Stimulated activated naive CD4-positive, alpha-beta T cell treated with Interleukin-2 at 50 U/mL for 16 hours (primary cell): ENCODE data around the gene B4GALT4.

Experiments
- DNase-seq: peaks from one replicate; lab custom pipeline; 2025; lab: John Stamatoyannopoulos, UW

Gene B4GALT4

DNA sequence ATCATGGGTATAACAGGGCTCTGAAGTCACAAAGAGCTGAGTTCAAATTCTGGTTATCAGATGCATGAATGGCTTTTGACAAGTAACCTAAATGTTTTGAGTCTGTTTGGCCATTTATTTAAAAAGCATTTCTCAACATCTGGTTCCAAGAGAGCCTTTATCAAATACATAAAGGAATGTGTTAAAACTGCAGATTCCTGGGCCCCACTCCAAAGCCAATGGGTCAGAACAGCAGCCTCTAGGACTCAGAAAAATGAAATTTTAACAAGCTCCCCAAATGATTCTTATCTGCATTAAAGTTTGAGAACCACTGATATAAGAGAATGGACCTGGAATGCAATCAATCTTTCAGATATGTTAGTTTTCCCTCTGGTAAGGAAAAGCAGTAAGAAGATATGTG lies 3.4 kb downstream of the B4GALT4 start:
- DNase-seq, result no peak

DNA sequence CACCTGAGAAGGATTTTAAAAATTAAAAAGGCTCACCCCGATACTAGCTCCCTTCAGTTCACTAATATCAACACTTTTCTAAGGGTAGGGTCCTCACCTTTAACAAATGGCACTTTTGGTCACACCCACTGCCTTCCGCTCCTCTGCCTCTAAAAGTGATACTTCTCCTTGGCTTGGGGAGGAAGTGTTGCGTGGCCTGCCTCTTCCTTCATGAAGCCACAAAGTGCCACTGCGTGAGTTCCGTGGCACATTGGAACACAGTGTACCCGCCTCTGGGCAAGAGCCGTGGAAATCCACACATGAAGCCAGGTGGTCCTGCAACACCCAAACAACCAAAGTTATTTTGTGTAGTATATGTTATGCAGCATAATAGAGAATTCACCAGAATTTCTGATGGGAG lies 3.9 kb downstream of the B4GALT4 start:
- DNase-seq, result no peak

DNA sequence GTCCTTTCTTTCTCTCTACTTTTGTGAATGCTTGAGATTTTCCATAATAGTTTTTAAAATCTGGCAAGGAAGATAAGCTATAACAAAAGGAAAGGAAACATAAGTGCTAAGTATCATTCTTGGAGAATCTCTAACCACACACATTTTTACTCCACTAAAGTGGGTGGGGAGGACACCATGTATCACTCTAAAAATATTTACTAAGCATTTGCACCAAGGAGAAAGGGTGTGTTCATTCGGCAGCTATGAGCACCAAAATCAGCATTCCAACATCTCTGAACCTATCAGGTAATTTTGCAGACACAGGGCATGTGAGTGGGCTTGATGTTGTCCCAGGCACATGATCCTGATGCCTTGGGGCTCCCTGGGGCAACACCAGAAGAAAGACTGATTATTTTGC lies 5.5 kb downstream of the B4GALT4 start:
- DNase-seq, result no peak

DNA sequence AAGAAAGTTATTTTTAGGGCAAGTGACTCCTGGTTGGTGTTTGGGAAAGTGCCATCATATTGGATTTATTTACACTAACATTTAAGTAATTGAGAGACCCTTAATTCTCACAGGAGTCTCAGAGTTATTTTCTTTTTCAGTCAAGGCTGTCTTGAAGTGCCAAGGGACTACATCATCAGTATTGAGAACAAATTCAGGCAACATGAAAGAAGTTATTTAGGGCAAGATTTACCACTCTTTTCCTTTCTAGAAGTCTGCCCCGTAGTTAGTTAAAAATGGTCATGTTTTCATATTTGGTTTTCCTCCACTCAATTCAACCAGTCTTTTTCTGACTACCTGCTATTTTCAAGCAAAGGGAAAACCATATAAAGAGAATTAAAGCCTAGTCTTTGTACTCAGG lies 6.1 kb downstream of the B4GALT4 start:
- no peak for DNase-seq

DNA sequence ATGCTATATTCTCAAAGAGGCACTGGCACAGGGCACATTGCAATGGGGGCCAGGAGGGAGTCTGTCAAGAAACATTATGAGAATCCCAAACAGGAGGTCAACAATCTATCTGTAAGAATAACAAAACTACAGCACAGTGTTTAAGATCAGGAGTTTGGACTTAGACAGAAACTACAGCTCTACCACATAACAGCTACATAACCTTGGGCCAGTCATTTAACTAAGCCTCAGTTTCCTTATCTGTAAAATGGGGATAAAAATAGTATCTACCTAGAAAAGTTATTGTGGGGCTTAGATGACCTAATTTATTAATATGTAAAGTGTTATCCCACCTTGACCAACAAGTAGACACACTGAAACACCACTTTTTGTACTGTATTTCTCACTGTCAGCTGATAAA lies 9.9 kb downstream of the B4GALT4 start:
- DNase-seq, result no peak

DNA sequence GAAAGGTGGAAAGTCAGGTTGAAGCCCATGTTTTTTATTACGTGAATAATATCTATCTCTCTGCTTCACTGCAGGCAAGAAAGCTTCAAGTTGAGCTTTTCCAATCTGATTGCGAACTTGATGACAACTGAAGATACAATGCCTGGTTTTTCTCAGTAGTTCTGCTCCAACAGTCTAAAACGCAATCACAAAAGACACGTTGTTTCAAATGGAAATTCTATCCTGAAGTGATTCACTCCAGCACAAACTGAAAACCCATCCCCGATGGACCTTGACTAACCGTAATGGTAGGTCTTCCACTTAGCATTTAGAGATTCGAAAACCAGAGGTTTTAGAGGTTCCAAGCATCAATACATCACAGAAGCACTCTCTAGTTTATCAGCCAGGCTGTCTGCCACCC lies 10.6 kb downstream of the B4GALT4 start:
- no peak for DNase-seq

DNA sequence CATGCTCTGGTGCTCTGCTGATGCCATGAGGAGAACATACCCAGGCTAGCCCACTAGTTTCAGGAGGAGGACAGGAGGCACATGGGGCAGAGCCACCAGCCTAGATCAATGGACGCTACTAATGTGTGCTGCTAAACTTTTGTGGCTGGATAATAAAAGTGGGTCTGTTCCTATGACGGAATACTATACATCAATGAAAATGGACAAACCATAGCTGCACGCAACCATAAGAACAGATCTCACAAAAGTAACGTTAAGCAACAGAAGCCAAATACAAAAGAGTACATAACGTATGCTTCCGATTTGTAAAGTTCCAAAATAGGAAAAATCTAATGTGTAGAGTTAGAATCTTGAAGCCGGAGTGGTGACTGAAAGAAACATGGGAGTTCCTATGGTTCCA lies 11.5 kb downstream of the B4GALT4 start:
- DNase-seq, result no peak

DNA sequence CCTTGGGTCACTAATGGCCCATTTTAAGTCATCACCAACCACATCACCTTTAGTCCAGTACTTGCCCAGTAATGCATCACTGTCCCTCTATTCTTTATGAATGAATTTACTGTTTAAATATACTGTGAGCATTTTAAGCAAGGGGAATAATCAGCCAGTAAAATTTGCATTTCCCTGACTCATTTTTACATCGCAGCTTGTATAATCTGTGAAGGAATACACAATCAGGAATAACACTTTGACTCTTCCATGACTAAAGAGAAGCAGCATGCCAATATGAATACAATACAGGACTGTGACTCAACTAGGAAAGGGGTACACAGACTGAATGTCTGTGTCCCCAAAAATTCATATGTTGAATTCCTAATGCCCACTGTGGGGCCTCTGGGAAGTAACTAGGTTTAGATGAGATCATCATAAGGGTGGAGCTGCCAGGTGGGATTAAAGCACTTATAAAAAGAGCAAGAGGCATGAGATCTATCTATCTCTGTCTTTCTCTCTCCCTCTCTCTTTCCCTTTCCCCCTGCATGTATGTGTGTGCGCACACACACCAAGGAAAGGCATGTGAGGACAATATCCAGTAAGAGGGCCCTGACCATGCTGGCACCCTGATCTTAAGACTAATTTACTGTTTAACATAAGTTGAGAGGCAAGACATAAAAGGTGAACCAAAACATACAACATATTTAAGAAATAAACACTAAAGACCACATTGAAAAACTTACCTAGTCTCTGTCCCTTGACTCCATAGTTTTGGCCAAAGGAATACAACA lies 12.1 kb downstream of the B4GALT4 start:
- DNase-seq, result no peak

DNA sequence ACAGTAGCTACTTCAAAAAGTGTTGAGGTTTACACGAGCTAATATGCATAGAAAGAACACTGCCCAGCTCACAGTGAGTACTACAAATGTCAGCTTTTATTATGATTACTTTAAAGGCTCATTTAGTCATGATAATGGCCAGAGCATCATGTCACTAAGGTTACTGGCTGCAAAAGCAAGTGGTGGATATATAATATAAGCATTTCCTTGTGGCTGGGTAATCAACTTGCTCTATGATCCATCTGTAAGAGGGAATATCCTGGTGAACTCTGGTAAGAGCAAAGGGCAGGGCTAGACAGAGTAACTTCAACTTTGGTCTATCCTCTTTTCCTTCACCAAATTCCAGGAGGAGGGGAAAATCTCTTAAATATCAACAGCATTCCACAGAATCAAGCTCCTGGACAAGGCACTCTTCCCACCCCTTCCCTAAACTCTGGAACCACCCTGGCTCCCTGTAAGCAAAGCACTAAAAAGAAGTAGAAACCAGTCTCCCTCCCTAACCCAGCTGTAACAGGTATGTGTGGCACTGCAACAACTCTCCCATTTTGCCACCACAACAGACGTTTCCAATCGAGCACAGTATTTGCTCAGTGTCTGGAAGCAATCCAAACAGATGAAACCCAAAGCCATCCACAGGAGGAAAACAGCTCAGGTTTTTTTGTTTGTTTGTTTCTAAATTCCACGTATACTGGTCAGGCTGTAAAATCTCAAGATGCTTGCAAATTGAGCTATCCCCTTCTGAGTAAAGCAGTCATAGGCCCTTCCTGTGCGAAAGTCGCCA lies 13.4 kb downstream of the B4GALT4 start:
- DNase-seq, result no peak

DNA sequence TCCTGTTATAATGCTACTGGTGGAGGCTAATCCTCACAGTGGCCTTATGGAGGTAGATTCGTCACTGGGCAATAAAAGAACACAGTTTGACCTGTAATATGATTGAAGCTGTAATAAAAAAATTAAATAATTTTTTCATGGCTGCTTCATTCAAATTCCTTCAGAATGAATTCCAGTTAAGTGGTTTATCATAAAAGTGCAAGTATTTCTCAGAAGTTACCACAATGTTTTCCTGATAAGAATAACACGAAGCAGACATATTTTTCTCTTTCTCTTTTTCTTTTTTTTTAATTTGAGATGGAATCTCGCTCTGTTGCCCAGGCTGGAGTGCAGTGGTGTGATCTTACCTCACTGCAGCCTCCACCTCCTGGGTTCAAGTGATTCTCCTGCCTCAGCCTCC lies 15.6 kb downstream of the B4GALT4 start:
- DNase-seq, result no peak

DNA sequence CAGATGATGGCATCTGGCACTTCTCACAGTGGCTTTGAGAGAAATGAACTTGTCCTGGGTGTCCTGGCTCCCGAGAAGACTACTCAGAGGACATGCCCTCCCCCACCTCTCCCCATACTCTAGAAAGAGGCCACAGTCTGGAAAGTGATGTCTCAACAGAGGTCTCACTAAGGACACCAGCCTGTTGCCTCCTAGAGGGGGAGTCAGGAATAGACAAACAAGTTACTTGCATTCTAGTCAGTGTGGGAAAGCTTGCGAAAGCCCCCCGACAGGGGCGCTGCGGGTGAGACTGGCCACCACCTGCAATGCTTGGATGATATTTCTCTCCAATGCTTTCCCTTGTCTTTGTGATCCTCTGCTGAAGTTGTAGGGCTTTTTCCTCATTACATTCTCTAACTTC lies 17.2 kb downstream of the B4GALT4 start:
- no peak for DNase-seq

DNA sequence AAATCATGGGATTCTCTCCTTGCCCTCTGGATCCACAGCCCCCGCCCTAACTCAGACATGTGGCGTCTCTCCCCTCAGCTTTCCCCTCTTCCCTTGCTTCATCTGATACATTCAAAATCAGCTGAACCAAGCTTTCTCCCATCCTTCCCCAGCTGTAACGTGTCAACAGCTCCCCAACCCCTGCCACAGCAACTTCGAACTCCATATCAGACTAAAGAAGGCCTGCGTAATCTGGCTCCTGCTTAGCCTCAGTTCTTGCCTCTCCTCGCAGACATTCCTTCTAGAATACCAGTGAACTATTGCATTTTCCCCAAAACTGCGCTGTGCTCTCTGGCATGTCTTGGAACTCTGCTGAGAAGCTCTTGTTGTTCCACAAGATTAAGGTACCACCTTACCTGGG lies 18.3 kb downstream of the B4GALT4 start:
- DNase-seq, result no peak

DNA sequence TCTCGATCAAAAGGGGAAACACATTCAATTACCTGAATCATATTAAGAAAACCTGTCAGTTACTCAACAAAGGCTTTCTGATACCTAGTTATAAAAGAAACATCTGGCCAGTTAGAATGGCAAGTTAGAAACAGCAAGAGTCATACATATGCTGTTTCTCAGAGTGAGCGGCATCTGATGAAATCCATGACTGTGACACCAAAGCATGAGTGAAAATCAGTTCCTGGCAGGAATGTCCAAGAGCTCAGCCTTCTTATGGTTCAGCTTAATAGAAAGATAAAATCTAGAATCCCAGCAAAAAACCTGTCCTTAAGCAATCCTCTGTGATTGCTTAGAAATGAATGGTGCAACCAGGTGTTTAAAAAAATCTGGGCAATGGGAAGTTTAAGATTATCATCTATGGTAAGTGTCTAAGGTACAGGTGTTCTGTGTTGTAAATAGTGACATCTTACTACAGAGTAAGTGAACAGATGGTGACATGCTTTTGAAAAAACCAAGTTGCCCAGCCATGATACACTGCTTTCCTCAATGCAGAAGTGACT lies 18.8 kb downstream of the B4GALT4 start:
- DNase-seq, result no peak

DNA sequence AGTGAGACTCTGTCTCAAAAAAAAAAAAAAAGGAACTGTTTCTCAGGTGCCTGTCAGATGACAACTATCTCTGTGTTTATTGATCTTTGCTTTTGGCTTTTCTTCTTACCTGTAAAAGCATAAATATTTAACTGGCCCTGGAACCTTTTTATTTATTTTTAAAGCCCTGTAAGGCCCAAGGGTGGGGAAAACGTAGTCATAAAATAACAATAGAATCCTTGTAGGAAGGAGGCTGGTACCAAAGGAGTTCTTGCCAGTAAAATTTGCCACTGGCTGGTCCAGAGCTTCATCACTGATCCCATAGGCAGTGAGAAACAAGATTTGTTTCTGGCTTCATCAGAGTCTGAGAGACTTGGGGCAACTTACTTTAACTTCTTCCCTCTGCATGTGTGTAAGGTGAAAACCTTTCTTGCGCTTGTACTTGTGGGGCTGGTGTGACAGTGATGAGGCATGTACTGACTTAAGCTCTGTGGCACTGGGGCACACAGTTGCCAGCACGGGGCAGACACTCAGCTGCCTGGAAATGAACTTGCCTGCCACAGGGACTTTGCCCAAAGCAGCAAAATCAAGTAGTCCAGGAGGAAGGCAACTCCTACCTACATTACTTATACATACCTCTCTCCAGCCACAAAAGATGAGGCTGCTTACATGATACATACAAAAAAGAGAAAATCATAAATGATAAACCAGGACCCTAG lies 19.6 kb downstream of the B4GALT4 start:
- no peak for DNase-seq

DNA sequence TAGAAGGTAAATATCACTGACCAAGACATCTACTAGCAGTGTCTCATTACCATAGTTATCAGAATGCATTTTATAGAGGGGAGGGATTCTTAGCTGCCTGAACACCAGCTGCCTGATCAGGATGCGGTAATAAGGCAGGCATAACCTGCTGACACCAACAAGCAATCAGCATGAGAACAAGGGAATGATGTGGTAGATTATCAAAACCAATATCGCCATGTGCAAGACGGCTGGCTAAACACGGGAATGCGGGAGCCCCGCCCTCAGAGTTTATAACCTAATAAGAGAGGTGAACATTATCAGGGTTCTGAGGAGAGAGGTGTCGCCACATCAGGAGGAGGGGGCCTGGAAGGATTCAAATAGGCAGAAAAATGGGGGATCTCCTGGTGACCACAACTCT lies 20.5 kb downstream of the B4GALT4 start:
- DNase-seq, result no peak

DNA sequence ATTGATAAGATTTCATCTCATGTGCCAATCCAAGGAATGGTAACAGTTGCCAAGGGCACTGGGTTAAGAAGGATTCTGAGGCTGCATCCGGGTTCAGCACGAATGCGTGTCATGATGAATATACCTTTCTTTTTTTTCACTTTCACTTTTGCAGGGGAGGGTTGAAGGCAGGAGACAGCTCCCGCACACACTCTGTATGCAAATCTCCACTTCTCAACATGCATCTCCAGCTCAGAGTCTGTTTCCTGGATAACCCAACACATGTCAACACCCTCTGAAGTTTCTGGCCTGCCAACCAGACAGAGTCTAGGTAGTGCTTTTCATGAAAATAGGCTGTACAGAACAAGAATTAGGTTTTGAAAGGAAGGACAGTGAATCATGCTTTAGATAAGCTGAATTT lies 21.6 kb downstream of the B4GALT4 start:
- DNase-seq, result no peak

DNA sequence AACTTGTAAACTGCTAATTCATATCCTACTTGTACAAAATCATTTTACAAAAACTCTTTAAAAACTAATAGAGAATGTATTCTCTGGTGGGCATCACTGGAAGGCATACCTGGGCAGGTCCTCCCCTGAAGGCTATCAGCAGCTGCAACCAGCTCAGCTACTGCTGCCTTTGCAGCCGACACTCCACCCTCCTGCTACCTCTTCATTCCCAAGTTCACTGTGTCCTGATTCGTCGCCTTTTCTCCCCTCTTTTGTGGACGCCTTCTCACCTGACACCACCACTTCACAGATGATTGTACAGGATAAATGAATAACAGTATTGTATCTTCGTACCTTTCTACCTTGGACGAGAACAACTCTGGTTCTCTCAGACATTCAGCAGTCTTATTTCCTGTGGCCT lies 28.9 kb downstream of the B4GALT4 start:
- DNase-seq, result no peak

DNA sequence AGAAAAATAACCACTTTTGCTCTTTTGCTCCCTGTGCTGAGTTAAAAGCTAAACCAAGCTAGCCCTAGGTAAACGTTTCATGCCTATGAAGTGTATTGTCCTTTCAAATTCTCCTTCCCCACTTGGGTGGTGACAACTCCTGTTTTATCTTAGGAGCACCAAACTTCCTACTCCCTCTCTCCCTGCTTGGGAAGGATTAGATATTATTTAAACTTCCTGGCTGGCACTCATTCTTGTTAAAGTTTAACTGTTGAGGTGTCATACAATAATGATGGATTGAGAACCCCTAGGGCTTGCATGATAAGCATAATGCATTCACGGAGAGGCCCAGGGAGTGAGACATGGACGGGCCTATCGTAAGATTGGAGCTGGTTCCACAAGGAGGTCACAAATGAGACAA lies 29.5 kb downstream of the B4GALT4 start:
- DNase-seq, result no peak

DNA sequence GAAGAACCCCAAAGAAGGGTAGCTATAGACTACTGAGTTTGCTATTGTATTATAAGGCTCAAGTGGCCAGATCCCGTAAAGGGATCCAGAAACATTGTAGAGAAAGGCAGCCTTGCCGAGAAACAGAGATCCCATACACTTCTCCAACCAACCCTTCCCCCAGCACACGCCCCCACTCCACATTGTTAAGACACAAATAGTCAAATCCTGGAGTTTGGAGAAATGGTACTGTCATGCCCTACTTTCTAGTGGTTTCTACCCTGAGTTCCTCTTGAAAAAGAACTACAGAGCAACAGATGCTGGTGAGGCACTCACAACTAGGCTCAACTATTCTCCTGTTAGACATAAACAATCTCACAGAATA lies 33.2 kb downstream of the B4GALT4 start:
- DNase-seq, result no peak

DNA sequence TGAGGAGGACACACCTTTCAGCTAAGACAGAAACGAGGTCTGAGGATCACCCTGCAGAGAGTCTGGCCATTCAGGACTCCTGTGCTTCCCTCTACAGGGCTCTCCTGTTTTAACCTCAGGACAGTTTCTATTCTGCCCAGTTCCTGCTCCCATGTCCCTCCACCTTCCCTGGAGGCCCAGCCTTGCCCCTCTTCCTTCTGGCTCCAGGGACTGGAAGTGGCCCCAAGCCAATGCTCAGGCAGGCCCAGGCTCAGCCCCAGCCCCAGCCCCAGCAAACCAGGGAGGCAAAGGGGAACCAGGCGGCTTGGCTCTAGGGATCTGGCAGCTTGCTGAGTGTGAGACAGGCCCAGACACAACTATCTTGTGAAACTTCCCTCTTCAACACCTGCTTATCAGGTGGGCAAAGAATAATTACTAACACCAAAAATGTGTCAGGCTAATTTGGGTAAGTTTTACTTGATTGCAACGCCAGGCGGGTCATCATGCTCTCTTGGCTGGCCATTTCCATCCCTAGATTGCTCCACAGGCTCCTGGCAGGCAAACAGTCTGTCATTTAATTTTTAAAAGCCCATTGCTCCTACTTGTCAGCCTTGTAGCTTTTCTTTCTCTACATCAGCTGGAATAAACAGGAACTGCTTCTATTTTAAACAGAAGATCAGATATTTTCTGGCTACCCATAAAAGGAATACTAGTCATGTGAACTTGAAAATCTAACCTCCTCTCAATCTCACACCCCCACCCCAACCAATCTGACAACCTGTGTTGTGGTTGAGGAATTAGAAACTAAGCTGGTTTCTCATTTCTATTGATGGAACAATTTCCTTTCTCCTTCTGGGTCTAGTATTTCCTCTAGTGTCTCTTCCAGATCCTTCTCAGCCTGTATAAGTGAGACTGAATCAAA lies 33.8 kb downstream of the B4GALT4 start:
- no peak for DNase-seq

DNA sequence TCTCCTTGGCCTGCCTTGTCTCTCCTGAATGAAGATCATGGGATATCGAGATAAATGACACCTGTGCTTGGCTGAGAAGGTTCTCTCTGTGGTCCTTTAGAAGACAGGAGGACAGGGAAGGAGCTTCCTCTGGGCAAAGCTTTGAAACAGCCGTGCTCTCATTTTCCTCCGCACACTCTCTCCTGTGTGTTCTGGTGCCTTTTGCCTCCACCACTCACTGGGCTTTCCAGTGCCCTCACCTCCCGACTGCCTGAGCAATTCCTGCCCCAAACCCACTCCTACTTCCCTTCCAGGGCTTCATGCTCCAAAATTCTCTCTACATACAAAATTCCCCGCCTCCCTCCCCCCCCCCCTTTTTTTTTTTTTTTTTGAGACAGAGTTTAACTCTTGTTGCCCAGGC lies 35.0 kb downstream of the B4GALT4 start:
- DNase-seq, result no peak

DNA sequence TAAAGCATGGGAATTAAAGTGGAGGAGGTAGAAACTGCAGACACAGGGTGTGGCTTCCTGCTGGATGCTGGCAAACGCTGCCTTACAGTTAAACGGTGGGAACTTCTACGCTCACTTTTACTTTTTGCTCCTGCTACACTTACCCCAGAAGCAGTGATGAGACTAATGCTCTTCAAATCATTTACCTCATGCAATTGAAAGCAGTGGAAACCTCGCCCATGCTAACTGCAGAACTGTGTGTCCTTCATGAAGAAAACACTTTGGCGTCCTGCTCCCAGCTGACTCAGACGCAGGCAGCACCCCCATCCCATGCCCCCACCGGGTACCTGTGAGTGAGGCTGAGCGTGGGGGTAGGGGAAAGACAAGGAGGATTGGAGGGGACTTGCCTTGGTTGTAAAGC lies 35.5 kb downstream of the B4GALT4 start:
- DNase-seq, result no peak
